Uterus (tissue), 4 donors: ENCODE measurements around the gene CLPTM1L. TPM values are rescaled to one million over a fixed set of nuclear protein-coding genes. Genes with fewer than 3 reads are reported as not detected.

ENCODE experiments used
- DNase-seq, 2 donors: peaks; one replicate each; pipeline ENCODE4 v3.0.0-alpha.2; 2019 to 2020
- H3K27ac ChIP-seq, 2 donors: fragments of 200-600 bp; sonication (generic); 1 replicate in 1 of 2; 2 replicates in 1 of 2; pipeline ENCODE4 v1.5.1; 2016 to 2018
- H3K27me3 ChIP-seq, 2 donors: fragments of 200-600 bp; sonication (generic); one replicate each; pipeline ENCODE4 v1.5.1; 2018 to 2019; ENCODE audit warnings: control low read depth in 1 of 2
- H3K36me3 ChIP-seq, 2 donors: fragments of 200-600 bp; sonication (generic); one replicate each; pipeline ENCODE4 v1.5.1; 2019; ENCODE audit warnings: control low read depth in 1 of 2
- H3K4me1 ChIP-seq, 2 donors: fragments of 200-600 bp; sonication (generic); one replicate each; pipeline ENCODE4 v1.5.1; 2018 to 2019; ENCODE audit warnings: control low read depth in 1 of 2
- H3K4me3 ChIP-seq, 2 donors: fragments of 200-600 bp; sonication (generic); 1 replicate in 1 of 2; 2 replicates in 1 of 2; pipeline ENCODE4 v1.5.1; 2018 to 2019; ENCODE audit warnings: mild to moderate bottlenecking in 1 of 2
- H3K9me3 ChIP-seq, 2 donors: fragments of 200-600 bp; sonication (generic); one replicate each; pipeline ENCODE4 v1.5.1; 2019; ENCODE audit warnings: control low read depth in 1 of 2
- POLR2A ChIP-seq, 2 donors: fragments of 450-650 bp; IDR thresholded peaks; one replicate each; pipeline ENCODE4 v1.6.1; 2016; ENCODE audit warnings: antibody characterized with exemption in 2 of 2, mild to moderate bottlenecking in 1 of 2, moderate library complexity in 1 of 2
- intact Hi-C: fragments of 100-400 bp; cut with DNase I; formaldehyde crosslinking; loops from one replicate; pipeline ENCODE4 v1.15.1; 2023; ENCODE audit warnings: low total_unique reads
- total RNA-seq, 4 donors: library from RNA; depleted of rRNA in 3 of 4; stranded (reverse); fragments of >200 nt in 3 of 4; gene quantifications; one replicate each; pipeline versions ENCODE4 v1.1.0 to v1.2.4, GENCODE V29; 2014 to 2023
- TF ChIP-seq, protein P1 (sequence below), 4 experiments: fragments of 200-600 bp in 2 of 4; fragments of 450-650 bp in 2 of 4; sonication (generic) in 2 of 4; IDR thresholded peaks; one replicate each; pipeline ENCODE4 v1.5.1; 2016 to 2019; ENCODE audit warnings: antibody characterized with exemption in 4 of 4, mild to moderate bottlenecking in 2 of 4, moderate library complexity in 1 of 4
- donor health status: DM: yes; HTN: yes; CAD: no.

Gene CLPTM1L
- total RNA-seq, 4 donors from 2014 or later, result 63.2 to 74.3 (median 71.1) TPM

DNA sequence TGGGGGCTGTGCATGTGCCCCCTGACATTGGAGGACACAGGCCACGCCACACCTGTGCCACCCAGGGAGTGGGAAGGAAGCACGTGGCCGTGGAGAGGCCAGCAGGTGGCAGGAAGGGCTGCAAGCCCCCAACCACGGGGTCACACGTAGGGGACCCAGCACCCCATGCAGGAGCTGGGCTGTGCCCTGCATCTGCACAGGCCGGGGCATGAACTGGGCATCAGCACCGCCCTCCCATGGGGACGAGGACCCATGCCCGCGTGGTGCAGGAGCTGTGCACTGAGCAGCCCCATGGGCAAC is 13.8 kb upstream of the CLPTM1L start:
- H3K4me3 ChIP-seq, result no peak overlapping the region
- no peaks in the 10 kb centered on the region for H3K36me3 ChIP-seq
- no peaks in the 10 kb centered on the region for H3K9me3 ChIP-seq
- H3K27me3 ChIP-seq, result no peaks in the 10 kb centered on the region
- no peak for TF ChIP-seq POLR2A (IDR thresholded peaks at IDR 0.05)
- TF ChIP-seq, protein P1, sequence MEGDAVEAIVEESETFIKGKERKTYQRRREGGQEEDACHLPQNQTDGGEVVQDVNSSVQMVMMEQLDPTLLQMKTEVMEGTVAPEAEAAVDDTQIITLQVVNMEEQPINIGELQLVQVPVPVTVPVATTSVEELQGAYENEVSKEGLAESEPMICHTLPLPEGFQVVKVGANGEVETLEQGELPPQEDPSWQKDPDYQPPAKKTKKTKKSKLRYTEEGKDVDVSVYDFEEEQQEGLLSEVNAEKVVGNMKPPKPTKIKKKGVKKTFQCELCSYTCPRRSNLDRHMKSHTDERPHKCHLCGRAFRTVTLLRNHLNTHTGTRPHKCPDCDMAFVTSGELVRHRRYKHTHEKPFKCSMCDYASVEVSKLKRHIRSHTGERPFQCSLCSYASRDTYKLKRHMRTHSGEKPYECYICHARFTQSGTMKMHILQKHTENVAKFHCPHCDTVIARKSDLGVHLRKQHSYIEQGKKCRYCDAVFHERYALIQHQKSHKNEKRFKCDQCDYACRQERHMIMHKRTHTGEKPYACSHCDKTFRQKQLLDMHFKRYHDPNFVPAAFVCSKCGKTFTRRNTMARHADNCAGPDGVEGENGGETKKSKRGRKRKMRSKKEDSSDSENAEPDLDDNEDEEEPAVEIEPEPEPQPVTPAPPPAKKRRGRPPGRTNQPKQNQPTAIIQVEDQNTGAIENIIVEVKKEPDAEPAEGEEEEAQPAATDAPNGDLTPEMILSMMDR (IDR thresholded peaks at IDR 0.05), result no peak
- H3K4me1 ChIP-seq, result no peaks in the 10 kb centered on the region
- no peak overlapping the region for H3K27ac ChIP-seq
- DNase-seq, result no peak
- intact Hi-C loops, result no loop called here

DNA sequence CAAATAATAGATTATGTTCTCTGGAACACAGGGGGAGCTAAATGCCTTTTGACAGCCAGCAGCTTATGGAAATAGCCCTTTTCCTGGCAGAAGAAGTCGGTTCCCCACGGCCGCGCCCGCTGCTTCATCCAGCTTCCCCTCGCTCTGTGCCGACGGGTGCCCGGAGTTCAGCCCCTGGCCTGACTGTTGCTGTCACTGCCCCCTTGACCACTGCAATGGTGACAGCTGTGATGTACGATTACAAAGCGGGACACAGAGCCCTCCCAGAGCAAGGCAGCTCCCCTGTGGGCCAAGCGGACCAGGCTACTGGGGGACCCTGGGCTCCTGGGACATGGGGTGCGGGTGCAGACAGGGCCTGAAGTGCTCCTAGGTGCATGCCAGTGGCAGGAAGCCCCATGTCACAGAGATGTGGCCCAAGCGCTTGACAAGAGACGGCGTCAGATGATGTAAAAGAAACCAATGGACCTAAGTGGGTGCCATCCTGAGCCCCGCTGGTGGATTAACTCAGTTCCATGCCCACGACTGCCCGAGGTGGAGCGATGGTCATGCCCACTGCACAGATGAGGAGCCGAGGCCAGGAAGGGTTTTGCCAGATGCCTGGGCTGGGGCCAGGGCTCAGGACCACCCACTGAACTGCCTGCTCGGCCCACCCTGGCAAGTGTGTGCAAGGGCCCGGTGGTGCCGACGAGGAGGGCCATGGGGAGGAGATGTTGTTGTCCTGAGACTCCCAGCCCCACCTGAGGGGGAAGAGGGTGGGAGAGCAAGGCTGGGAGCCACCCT is 13.2 kb upstream of the CLPTM1L start:
- Histone ChIP-seq H3K4me1 (no peaks in the 10 kb centered on the region), H3K4me3 (no peak overlapping the region), H3K27me3 (no peaks in the 10 kb centered on the region), H3K9me3 (no peaks in the 10 kb centered on the region), H3K36me3 (no peaks in the 10 kb centered on the region), H3K27ac (no peak overlapping the region)
- TF ChIP-seq, protein P1 (IDR thresholded peaks at IDR 0.05), result no peak
- TF ChIP-seq POLR2A (IDR thresholded peaks at IDR 0.05), result no peak
- no peak for DNase-seq
- intact Hi-C loops, result no loop called here

DNA sequence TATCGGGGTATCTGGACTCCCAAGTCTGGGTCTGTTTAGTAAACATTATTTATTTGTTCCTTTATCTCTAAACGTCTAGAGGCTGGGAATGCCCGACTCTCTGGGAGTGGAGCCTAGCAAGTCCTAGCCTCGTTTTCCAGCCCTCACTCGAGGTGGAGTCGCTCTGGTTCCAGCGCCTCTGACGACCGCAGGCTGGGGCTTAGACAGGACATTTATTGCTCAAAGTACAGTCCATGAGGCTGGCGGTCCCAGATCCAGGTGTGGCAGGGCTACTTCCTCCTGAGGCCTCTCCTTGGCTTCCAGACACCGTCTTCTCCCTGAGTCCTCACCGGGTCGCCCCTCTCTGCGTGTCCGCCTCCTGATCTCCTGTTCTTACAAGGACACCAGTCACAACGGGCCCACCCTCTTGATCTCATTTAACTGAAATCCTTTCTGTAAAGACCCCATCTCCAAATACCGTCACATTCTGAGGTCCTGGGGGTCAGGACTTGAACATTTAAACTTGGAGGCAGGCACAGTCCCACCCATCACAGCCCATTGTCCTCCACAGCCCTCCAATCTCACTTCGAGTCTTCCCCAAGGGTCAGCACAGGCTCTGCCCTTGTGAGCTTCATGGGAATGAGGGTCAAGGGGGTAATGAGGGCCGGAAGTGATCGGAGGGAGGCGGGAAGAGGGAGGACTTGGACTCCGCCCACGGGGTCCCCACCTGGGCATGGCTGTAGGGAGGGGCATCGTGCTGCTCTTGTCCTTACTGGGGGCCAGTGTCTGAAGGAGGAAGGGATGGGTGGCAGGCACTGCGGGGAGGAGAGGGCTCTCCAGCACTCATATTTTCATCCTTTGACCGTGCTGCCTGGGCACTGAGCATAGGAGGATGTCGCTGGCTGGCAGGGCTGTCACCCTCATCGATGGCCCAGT is 12.2 kb upstream of the CLPTM1L start:
- no peaks in the 10 kb centered on the region for H3K36me3 ChIP-seq
- intact Hi-C loops, result no loop called here

DNA sequence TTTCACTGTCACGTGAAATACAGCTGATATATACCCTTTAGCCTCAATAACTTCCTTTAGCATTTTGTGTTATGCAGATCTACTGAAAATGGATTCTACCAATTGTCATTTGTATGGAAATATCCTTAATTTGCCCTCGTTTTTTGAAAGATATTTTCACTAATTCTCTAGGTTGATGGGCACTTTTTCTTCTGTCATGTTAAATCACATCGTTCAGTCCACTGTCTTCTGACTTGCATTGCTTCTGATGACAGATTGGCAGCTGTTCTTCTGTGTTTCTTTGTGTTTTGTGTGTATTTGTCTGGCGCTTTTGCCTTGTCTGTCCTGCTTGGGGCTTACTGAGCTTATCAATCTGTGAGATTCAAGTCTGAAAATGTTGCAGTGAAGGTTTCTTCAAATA is 9.7 kb upstream of the CLPTM1L start:
- Histone ChIP-seq H3K27ac (no peak overlapping the region), H3K9me3 (no peaks in the 10 kb centered on the region), H3K27me3 (no peaks in the 10 kb centered on the region), H3K4me3 (no peak overlapping the region), H3K36me3 (no peaks in the 10 kb centered on the region), H3K4me1 (no peaks in the 10 kb centered on the region)
- TF ChIP-seq, protein P1 (IDR thresholded peaks at IDR 0.05), result no peak
- TF ChIP-seq POLR2A (IDR thresholded peaks at IDR 0.05), result no peak
- DNase-seq, result no peak
- intact Hi-C loops, result no loop called here

More for the DNA sequence above, 12.2 kb upstream of the CLPTM1L start:
- no peak for DNase-seq
- H3K4me3 ChIP-seq, result no peak overlapping the region
- no peak for TF ChIP-seq POLR2A (IDR thresholded peaks at IDR 0.05)
- TF ChIP-seq, protein P1 (IDR thresholded peaks at IDR 0.05), result no peak
- no peaks in the 10 kb centered on the region for H3K27me3 ChIP-seq
- H3K4me1 ChIP-seq, result no peaks in the 10 kb centered on the region
- no peaks in the 10 kb centered on the region for H3K9me3 ChIP-seq
- no peak overlapping the region for H3K27ac ChIP-seq
